K562 (cell line): ENCODE data around the gene NDUFAF8. TPM values are rescaled to one million over a fixed set of nuclear protein-coding genes. Genes with fewer than 3 reads are reported as not detected.

ENCODE experiments used
- ATAC-seq: fragments of 200-7000 bp; cut with Tn5 transposase; 3 replicates; pipeline ENCODE4 v1.9.1; 2020; ENCODE audit warnings: moderate library complexity
- BruUV-seq: library from RNA; stranded (reverse); fragments of 400-500 nt; replicated peaks from 2 replicates; lab custom pipeline; 2021; lab: Mats Ljungman, UMichigan
- CTCF ChIA-PET: fragments of 300-600 bp; formaldehyde crosslinking; extraction: SDS; loops from one replicate; lab custom pipeline; 2021; ENCODE audit warnings: low intra/inter-chr PET ratio; lab: Yijun Ruan, JAX
- POLR2A ChIA-PET: fragments of 300-600, 350-650 bp; sonication (Branson Sonifier 250); formaldehyde crosslinking; extraction: SDS; loops from one replicate; lab custom pipeline; 2021; ENCODE audit warnings: antibody characterized with exemption, inconsistent platforms; lab: Yijun Ruan, JAX
- DNase-seq, 4 experiments: peaks; one replicate each; pipeline versions ENCODE4 v3.0.0 to v3.0.0-alpha.2; 2011 to 2018; ENCODE audit warnings: low spot score in 3 of 4, mixed read lengths in 3 of 4; ENCODE audit errors: extremely low read depth in 1 of 4
- FAIRE-seq: peaks from 2 replicates; lab custom pipeline; 2011; peaks lifted over from hg19 to GRCh38; lab: Jason Lieb, UNC
- H2AFZ ChIP-seq: 2 replicates; pipeline ENCODE4 v1.6.0; 2011; ENCODE audit warnings: low read depth, low read length, control low read depth, inconsistent platforms
- H3K27ac ChIP-seq: fragments of 200-600 bp; 3 replicates; pipeline ENCODE4 v1.8.0; 2011; ENCODE audit warnings: low read depth, mild to moderate bottlenecking, control low read depth, inconsistent platforms, low read length, moderate library complexity, mixed read lengths; ENCODE audit errors: extremely low read depth
- H3K27me3 ChIP-seq, 2 experiments: fragments of 300-600 bp in 1 of 2; 2 replicates in 1 of 2; 3 replicates in 1 of 2; pipeline versions ENCODE4 v1.6.0 to v1.8.0; 2011; ENCODE audit warnings: inconsistent platforms in 2 of 2, low read length in 2 of 2, mild to moderate bottlenecking in 1 of 2, mixed read lengths in 1 of 2, moderate library complexity in 1 of 2; ENCODE audit not compliant: control insufficient read depth in 2 of 2, insufficient read depth in 2 of 2
- H3K36me3 ChIP-seq: fragments of 300-600 bp; 3 replicates; pipeline ENCODE4 v1.8.0; 2011; ENCODE audit warnings: mild to moderate bottlenecking, low read length, inconsistent platforms; ENCODE audit not compliant: control insufficient read depth, insufficient read depth
- H3K4me1 ChIP-seq, 2 experiments: fragments of 200-600 bp in 1 of 2; replicated peaks in 1 of 2; 2 replicates in 1 of 2; 3 replicates in 1 of 2; pipeline versions ENCODE4 v1.5.1 to v1.8.0; 2011; ENCODE audit warnings: inconsistent platforms in 2 of 2, low read length in 2 of 2, mild to moderate bottlenecking in 1 of 2, mixed read lengths in 1 of 2, moderate library complexity in 1 of 2; ENCODE audit not compliant: control insufficient read depth in 2 of 2, insufficient read depth in 2 of 2
- H3K4me2 ChIP-seq: 2 replicates; pipeline ENCODE4 v1.6.1; 2011; ENCODE audit warnings: low read length, control low read depth, inconsistent platforms, mixed read lengths; ENCODE audit not compliant: insufficient read depth
- H3K4me3 ChIP-seq: fragments of 200-600 bp; sonication (generic), shearing (Covaris generic); 2 replicates; pipeline ENCODE4 v1.5.1; 2016; ENCODE audit warnings: control low read depth, inconsistent platforms
- H3K79me2 ChIP-seq: fragments of 200-600 bp; 3 replicates; pipeline ENCODE4 v1.8.0; 2011; ENCODE audit warnings: low read length, inconsistent platforms; ENCODE audit not compliant: control insufficient read depth, insufficient read depth
- H3K9ac ChIP-seq, 2 experiments: 2 replicates each; pipeline versions ENCODE4 v1.6.0 to v1.6.1; 2011; ENCODE audit warnings: low read depth in 2 of 2, low read length in 2 of 2, control low read depth in 1 of 2, inconsistent platforms in 1 of 2, mild to moderate bottlenecking in 1 of 2, mixed read lengths in 1 of 2; ENCODE audit not compliant: insufficient read depth in 1 of 2
- H3K9me1 ChIP-seq: one replicate; pipeline ENCODE4 v1.6.0; 2011; ENCODE audit warnings: inconsistent platforms, mild to moderate bottlenecking, low read length, moderate library complexity; ENCODE audit not compliant: control insufficient read depth, insufficient read depth
- H3K9me3 ChIP-seq: replicated peaks from 2 replicates; pipeline ENCODE4 v1.5.1; 2011; ENCODE audit warnings: low read depth, low read length, inconsistent platforms; ENCODE audit not compliant: control insufficient read depth, insufficient read depth
- H4K20me1 ChIP-seq: replicated peaks from 2 replicates; pipeline ENCODE4 v1.6.1; 2011; ENCODE audit warnings: low read length, inconsistent platforms, mixed read lengths; ENCODE audit not compliant: control insufficient read depth, insufficient read depth
- RBFOX2 ChIP-seq: fragments of 200-400 bp; formaldehyde crosslinking; IDR thresholded peaks from 2 replicates; pipeline ENCODE4 v1.6.1; 2017; ENCODE audit warnings: low read depth, mild to moderate bottlenecking, low read length, moderate library complexity
- ZC3H4 ChIP-seq: sonication (generic); formaldehyde crosslinking; IDR thresholded peaks from 2 replicates; pipeline ENCODE4 v1.9.0; 2021; ENCODE audit warnings: missing genetic modification reagents, borderline replicate concordance
- ZNF253 ChIP-seq: fragments of 250-450 bp; sonication (Bioruptor Pico); conservative IDR thresholded peaks from 2 replicates; pipeline ENCODE4 v1.6.1; 2021; ENCODE audit warnings: mild to moderate bottlenecking
- WGBS: fragments of 100-300 bp; shearing (Covaris generic); methylation state at CpG from one replicate; pipeline ENCODE4 v1.1.6; 2016; ENCODE audit warnings: low coverage, mixed read lengths; ENCODE audit not compliant: insufficient coverage; ENCODE audit errors: missing lambda C conversion rate; 5-methylcytosine and 5-hydroxymethylcytosine counted together
- in situ Hi-C: fragments of 300-500 bp; cut with MboI; formaldehyde crosslinking; loops from 4 replicates; pipeline ENCODE4 v1.15.0; 2018; ENCODE audit warnings: inconsistent platforms, mixed read lengths
- intact Hi-C: fragments of 100-400 bp; cut with micrococcal nuclease; formaldehyde crosslinking; loops from 2 replicates; pipeline ENCODE4 v1.14.2; 2022
- polyA plus RNA-seq, 8 experiments: library from polyadenylated mRNA; depleted of rRNA in 4 of 8; stranded (reverse) in 5 of 8; unstranded in 3 of 8; fragments of >200 nt; fragmentation: Nextera tagmentation in 2 of 8; fragmentation: Illumina TruSeq in 1 of 8; extraction: Ambion mirVana in 2 of 8; extraction: Trizol in 1 of 8; gene quantifications; 2 replicates each; pipeline versions ENCODE4 v1.2.1 to v1.2.3, GENCODE V29; 2011 to 2014; ENCODE audit warnings: inconsistent platforms in 1 of 8, missing spikeins in 1 of 8
- total RNA-seq, 7 experiments: library from RNA; depleted of rRNA in 6 of 7; stranded (reverse); fragments of >200 nt in 6 of 7; fragmentation: Illumina TruSeq in 2 of 7; extraction: Trizol in 2 of 7; gene quantifications; 2 replicates each; pipeline versions ENCODE4 v1.2.1 to v1.2.3, GENCODE V29; 2011 to 2021; ENCODE audit warnings: low replicate concordance in 1 of 7

Gene NDUFAF8
- total and polyA plus RNA-seq, 9 of the 15 experiments (the other 6 are each of a cell fraction or from before 2014, with no cell fraction given) = 13.5 to 144 (median 90.0) TPM

- ChIA-PET POLR2A (interaction anchor here (0.6 kb wide), 1 partner anchor 264 kb away, joined by 3 read pairs; no protein-coding TSS in a partner anchor), CTCF (no interaction called here)
- Histone ChIP-seq H3K4me1 (peaks cover 29 to 93% of the 10 kb centered on the region in 2 experiments), H4K20me1 (peaks cover 32% of the 10 kb centered on the region), H3K36me3 (peaks cover 17% of the 10 kb centered on the region; the same call in 1 of the 3 replicates), H3K79me2 (peaks cover 29% of the 10 kb centered on the region), H2AFZ (no peak overlapping the region), H3K27ac (no peak overlapping the region), H3K4me2 (no peak overlapping the region), H3K9me1 (peaks cover 9% of the 10 kb centered on the region), H3K9ac (peak overlapping the region in 1 of 2 experiments; percentile 66; a peak in 2 of 4 replicates), H3K27me3 (no peaks in the 10 kb centered on the region), H3K4me3 (no peak overlapping the region), H3K9me3 (no peaks in the 10 kb centered on the region)
- ATAC-seq = no peak
- no peak for DNase-seq
- 82% methylated on average over 25 of the region's 32 CpGs for WGBS
- in situ Hi-C loops = loop anchor here (25.0 kb wide), 1 partner anchor 99 kb away; no protein-coding TSS in a partner anchor
- TF ChIP-seq ZC3H4 (CRISPR knock-in tag) = 0 out of 2 replicates have a peak, but pooled peaks have one; percentile 57
- TF ChIP-seq RBFOX2 = 0 out of 2 replicates have a peak, but pooled peaks have one; percentile 26
- no peak for TF ChIP-seq ZNF253 (CRISPR knock-in tag)
- intact Hi-C loops = loop anchor here (10.0 kb wide), 1 partner anchor 221 kb away; no protein-coding TSS in a partner anchor
- FAIRE-seq = no peak
- BruUV-seq = no TSS peak
Observed at GRCh38 chr17:81235822-81236740, 3.0 kb upstream of the NDUFAF8 start.
